Activated T-helper 17 cell treated with anti-CD3 and anti-CD28 coated beads, Interleukin-2, amount 50 U/mL, for 72 hours (primary cell): Measurements from ENCODE around the gene GGACT. TPM values are rescaled to one million over a fixed set of nuclear protein-coding genes. Genes with fewer than 3 reads are reported as not detected.

ENCODE experiments used
- ATAC-seq: fragments of 150-1000 bp; cut with Tn5 transposase; replicated peaks from 2 replicates; pipeline ENCODE4 v1.10.0; 2021; ENCODE audit warnings: mild to moderate bottlenecking, moderate library complexity
- H3K27ac Mint-ChIP-seq: one replicate; pipeline ENCODE4 v1.8.0; 2022; ENCODE audit warnings: mixed read lengths
- H3K27me3 Mint-ChIP-seq: one replicate; pipeline ENCODE4 v1.8.0; 2022; ENCODE audit warnings: mixed read lengths
- H3K36me3 Mint-ChIP-seq: one replicate; pipeline ENCODE4 v1.8.0; 2022; ENCODE audit warnings: low read depth, mild to moderate bottlenecking, mixed read lengths
- H3K4me1 Mint-ChIP-seq: one replicate; pipeline ENCODE4 v1.8.0; 2022; ENCODE audit warnings: mixed read lengths
- H3K4me3 Mint-ChIP-seq: one replicate; pipeline ENCODE4 v1.8.0; 2022; ENCODE audit warnings: mild to moderate bottlenecking, mixed read lengths
- H3K9me3 Mint-ChIP-seq: one replicate; pipeline ENCODE4 v1.8.0; 2022; ENCODE audit warnings: mixed read lengths
- total RNA-seq, 2 donors: library from RNA; stranded (reverse); gene quantifications; one replicate each; pipeline ENCODE4 v1.2.3, GENCODE V29; 2022

Gene GGACT
- total RNA-seq, 2 donors from 2014 or later, result 1.2 to 1.7 TPM

DNA sequence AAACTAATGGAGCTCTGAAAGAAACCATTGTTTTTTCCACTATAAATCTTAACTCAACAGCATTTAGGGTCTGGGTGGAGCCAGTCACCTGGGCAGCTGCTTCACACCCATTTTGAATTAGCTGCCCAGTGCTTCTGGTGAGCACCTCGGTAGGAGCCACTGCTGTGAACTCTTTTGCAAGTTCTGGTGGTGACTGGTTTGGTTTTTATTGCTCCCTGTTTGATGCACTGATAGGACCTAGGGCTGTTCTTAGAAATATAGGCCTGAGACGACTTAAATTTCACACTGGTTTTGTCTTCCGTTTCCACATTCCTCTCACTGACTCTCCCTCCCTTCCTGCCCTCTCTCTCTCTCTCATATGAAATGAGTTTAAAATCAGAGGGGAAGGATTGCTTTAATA, 103.9 kb downstream of the GGACT start:
- no peaks in the 10 kb centered on the region for H3K9me3 Mint-ChIP-seq
- ATAC-seq, result no peak
- H3K27ac Mint-ChIP-seq, result no peak overlapping the region
- peaks cover 3% of the 10 kb centered on the region for H3K4me1 Mint-ChIP-seq
- H3K36me3 Mint-ChIP-seq, result no peaks in the 10 kb centered on the region
- no peaks in the 10 kb centered on the region for H3K27me3 Mint-ChIP-seq
- H3K4me3 Mint-ChIP-seq, result no peak overlapping the region

DNA sequence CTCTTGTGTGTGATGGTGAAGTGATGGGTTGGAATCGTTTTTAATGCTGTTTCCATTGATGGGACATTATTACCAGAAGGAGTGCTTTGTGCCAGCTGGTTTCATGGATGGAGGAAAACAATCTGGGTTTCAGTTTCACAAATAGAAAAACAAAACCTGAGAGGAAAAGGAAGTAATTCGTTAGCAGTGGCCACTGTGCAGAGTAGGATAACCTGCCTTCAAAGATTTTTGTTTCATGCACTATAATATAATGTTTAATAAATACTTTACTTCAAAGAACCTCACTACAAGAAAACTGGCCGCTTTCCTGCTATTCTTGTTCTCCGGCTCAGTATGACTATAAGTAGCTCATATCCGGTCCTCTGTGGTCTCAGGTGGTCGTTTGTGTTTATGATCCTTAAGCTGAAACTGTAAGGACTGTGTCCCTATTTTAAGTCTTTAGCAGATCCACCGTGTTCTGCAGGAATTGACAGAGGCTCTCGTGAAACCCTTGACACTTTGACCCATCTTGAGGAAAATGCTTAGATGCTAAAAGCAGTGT, 104.7 kb downstream of the GGACT start:
- ATAC-seq, result no peak
- Mint-ChIP-seq H3K27ac (no peak overlapping the region), H3K9me3 (no peaks in the 10 kb centered on the region), H3K4me1 (peaks cover 3% of the 10 kb centered on the region), H3K27me3 (no peaks in the 10 kb centered on the region), H3K4me3 (no peak overlapping the region), H3K36me3 (no peaks in the 10 kb centered on the region)

- no peaks in the 10 kb centered on the region for H3K27me3 Mint-ChIP-seq
- H3K4me1 Mint-ChIP-seq, result peaks cover 3% of the 10 kb centered on the region
- H3K9me3 Mint-ChIP-seq, result no peaks in the 10 kb centered on the region
- no peak overlapping the region for H3K4me3 Mint-ChIP-seq
- no peak overlapping the region for H3K27ac Mint-ChIP-seq
- no peak for ATAC-seq
- no peaks in the 10 kb centered on the region for H3K36me3 Mint-ChIP-seq
These were observed 105.5 kb downstream of the GGACT start for GRCh38 chr13:100483139-100483538.

- Mint-ChIP-seq H3K36me3 (no peaks in the 10 kb centered on the region), H3K4me3 (no peak overlapping the region), H3K4me1 (peaks cover 3% of the 10 kb centered on the region), H3K27me3 (no peaks in the 10 kb centered on the region), H3K27ac (no peak overlapping the region), H3K9me3 (no peaks in the 10 kb centered on the region)
- ATAC-seq, result no peak
These were observed 107.9 kb downstream of the GGACT start for GRCh38 chr13:100480676-100481075.

Other genes with a start within 250 kb of the GGACT start
- 10 to 100 TPM; 11.5 to 14.0 TPM for gene TMTC4, start 86.0 kb upstream of the GGACT start, total RNA-seq